ENCODE results near the gene NECAB2. TPM values are rescaled to one million over a fixed set of nuclear protein-coding genes. Genes with fewer than 3 reads are reported as not detected.

NECAB2 gene
- total RNA-seq, 1 donor from 2014 or later = 6.5 TPM

GRCh38 chr16:83958846-83959565 lies 9.0 kb upstream of the NECAB2 start:
- H3K27me3 Mint-ChIP-seq = no peaks in the 10 kb centered on the region
- H3K9me3 Mint-ChIP-seq = no peaks in the 10 kb centered on the region
- H3K27ac Mint-ChIP-seq = no peak overlapping the region
- TF ChIP-seq CTCF (conservative IDR thresholded peaks at IDR 0.05) = no peak
- H3K4me3 Mint-ChIP-seq = no peak overlapping the region
- H3K4me1 Mint-ChIP-seq (ENCODE audit: unreplicated experiment) = peaks cover 7% of the 10 kb centered on the region
- DNase-seq (ENCODE audit: extremely low spot score, unreplicated experiment) = no peak
- no peaks in the 10 kb centered on the region for H3K36me3 Mint-ChIP-seq

GRCh38 chr16:83959656-83960434 lies 8.2 kb upstream of the NECAB2 start:
- H3K27me3 Mint-ChIP-seq = no peaks in the 10 kb centered on the region
- no peak overlapping the region for H3K4me3 Mint-ChIP-seq
- no peak overlapping the region for H3K27ac Mint-ChIP-seq
- no peaks in the 10 kb centered on the region for H3K9me3 Mint-ChIP-seq
- DNase-seq (ENCODE audit: extremely low spot score, unreplicated experiment) = no peak
- no peaks in the 10 kb centered on the region for H3K4me1 Mint-ChIP-seq (ENCODE audit: unreplicated experiment)
- H3K36me3 Mint-ChIP-seq = no peaks in the 10 kb centered on the region
- no peak for TF ChIP-seq CTCF (conservative IDR thresholded peaks at IDR 0.05)

- Mint-ChIP-seq H3K4me3 (no peak overlapping the region), H3K27me3 (no peaks in the 10 kb centered on the region), H3K9me3 (no peaks in the 10 kb centered on the region), H3K36me3 (no peaks in the 10 kb centered on the region), H3K4me1 (ENCODE audit: unreplicated experiment) (no peaks in the 10 kb centered on the region), H3K27ac (no peak overlapping the region)
- no peak for TF ChIP-seq CTCF (conservative IDR thresholded peaks at IDR 0.05)
- no peak for DNase-seq (ENCODE audit: extremely low spot score, unreplicated experiment)
Observed at GRCh38 chr16:83960521-83961249, 7.4 kb upstream of the NECAB2 start.

GRCh38 chr16:83961591-83961990 lies 6.5 kb upstream of the NECAB2 start:
- DNase-seq (ENCODE audit: extremely low spot score, unreplicated experiment) = no peak
- no peaks in the 10 kb centered on the region for H3K27me3 Mint-ChIP-seq
- no peak overlapping the region for H3K4me3 Mint-ChIP-seq
- no peaks in the 10 kb centered on the region for H3K36me3 Mint-ChIP-seq
- no peaks in the 10 kb centered on the region for H3K4me1 Mint-ChIP-seq (ENCODE audit: unreplicated experiment)
- no peak overlapping the region for H3K27ac Mint-ChIP-seq
- no peak for TF ChIP-seq CTCF (conservative IDR thresholded peaks at IDR 0.05)
- no peaks in the 10 kb centered on the region for H3K9me3 Mint-ChIP-seq

- no peaks in the 10 kb centered on the region for H3K36me3 Mint-ChIP-seq
- H3K4me1 Mint-ChIP-seq (ENCODE audit: unreplicated experiment) = no peaks in the 10 kb centered on the region
- H3K4me3 Mint-ChIP-seq = no peak overlapping the region
- H3K27me3 Mint-ChIP-seq = peaks cover 4% of the 10 kb centered on the region
- DNase-seq (ENCODE audit: extremely low spot score, unreplicated experiment) = no peak
- H3K9me3 Mint-ChIP-seq = no peaks in the 10 kb centered on the region
- no peak for TF ChIP-seq CTCF (conservative IDR thresholded peaks at IDR 0.05)
- no peak overlapping the region for H3K27ac Mint-ChIP-seq
Observed at GRCh38 chr16:83963277-83964119, 4.5 kb upstream of the NECAB2 start.

Data from type B pancreatic cell (in vitro differentiated cells).